IMR-90 (cell line): ENCODE results near the gene TFB1M. TPM values are rescaled to one million over a fixed set of nuclear protein-coding genes. Genes with fewer than 3 reads are reported as not detected.

ENCODE experiments used
- ATAC-seq: fragments of 200-7000 bp; cut with Tn5 transposase; 2 replicates; pipeline ENCODE4 v1.9.1; 2020; ENCODE audit warnings: low read depth, mild to moderate bottlenecking, moderate library complexity
- BruUV-seq: library from RNA; stranded (reverse); fragments of 400-500 nt; replicated peaks from 2 replicates; lab custom pipeline; 2021; lab: Mats Ljungman, UMichigan
- CTCF ChIA-PET: fragments of 300-600 bp; formaldehyde crosslinking; extraction: SDS; loops from one replicate; lab custom pipeline; 2021; ENCODE audit warnings: antibody characterized with exemption; lab: Yijun Ruan, JAX
- POLR2A ChIA-PET: fragments of 300-600 bp; sonication (Branson Sonifier 250); formaldehyde crosslinking; loops from one replicate; lab custom pipeline; 2022; ENCODE audit warnings: antibody characterized with exemption; ENCODE audit not compliant: unreplicated experiment; lab: Charles Lee
- DNase-seq: peaks from one replicate; pipeline ENCODE4 v3.0.0; 2013
- H2AFZ ChIP-seq: replicated peaks from 2 replicates; pipeline ENCODE3; 2013; ENCODE audit warnings: low read length, mild to moderate bottlenecking; ENCODE audit not compliant: poor library complexity
- H2AK5ac ChIP-seq: 2 replicates; pipeline ENCODE4 v1.6.1; 2013; ENCODE audit warnings: low read depth, low read length, inconsistent platforms
- H2AK9ac ChIP-seq: replicated peaks from 2 replicates; pipeline ENCODE3; 2013; ENCODE audit warnings: mild to moderate bottlenecking, low read depth, low read length, moderate library complexity; ENCODE audit not compliant: poor library complexity
- H2BK120ac ChIP-seq: 2 replicates; pipeline ENCODE4 v1.6.1; 2013; ENCODE audit warnings: low read depth, low read length, inconsistent platforms
- H2BK15ac ChIP-seq: 3 replicates; pipeline ENCODE4 v1.6.1; 2013; ENCODE audit warnings: low read depth, low read length, inconsistent platforms
- H2BK20ac ChIP-seq: 2 replicates; pipeline ENCODE4 v1.6.1; 2013; ENCODE audit warnings: low read depth, mild to moderate bottlenecking, inconsistent platforms, low read length, moderate library complexity
- H2BK5ac ChIP-seq: 2 replicates; pipeline ENCODE4 v1.6.1; 2013; ENCODE audit warnings: mild to moderate bottlenecking, low read depth, low read length, inconsistent platforms; ENCODE audit not compliant: poor library complexity, severe bottlenecking
- H3K14ac ChIP-seq: replicated peaks from 2 replicates; pipeline ENCODE4 v1.6.1; 2013; ENCODE audit warnings: low read depth, low read length, inconsistent platforms
- H3K18ac ChIP-seq: 2 replicates; pipeline ENCODE4 v1.6.1; 2013; ENCODE audit warnings: low read depth, low read length, control low read depth
- H3K23ac ChIP-seq: 2 replicates; pipeline ENCODE4 v1.6.1; 2013; ENCODE audit warnings: low read depth, low read length, inconsistent platforms
- H3K27ac ChIP-seq: 2 replicates; pipeline ENCODE4 v1.5.1; 2013; ENCODE audit warnings: mild to moderate bottlenecking, control low read depth, low read length; ENCODE audit not compliant: insufficient read depth
- H3K27me3 ChIP-seq: 2 replicates; pipeline ENCODE4 v1.6.1; 2013; ENCODE audit warnings: low read length; ENCODE audit not compliant: control insufficient read depth, insufficient read depth
- H3K36me3 ChIP-seq: 2 replicates; pipeline ENCODE4 v1.6.1; 2013; ENCODE audit warnings: low read length, mixed read lengths; ENCODE audit not compliant: control insufficient read depth, insufficient read depth
- H3K4ac ChIP-seq: 2 replicates; pipeline ENCODE4 v1.6.1; 2013; ENCODE audit warnings: low read depth, low read length, inconsistent platforms
- H3K4me1 ChIP-seq: 2 replicates; pipeline ENCODE4 v1.6.1; 2013; ENCODE audit warnings: low read length, mixed read lengths; ENCODE audit not compliant: control insufficient read depth, insufficient read depth
- H3K4me2 ChIP-seq: 2 replicates; pipeline ENCODE4 v1.6.1; 2013; ENCODE audit warnings: low read depth, mild to moderate bottlenecking, control low read depth, low read length, moderate library complexity
- H3K4me3 ChIP-seq: 2 replicates; pipeline ENCODE4 v1.5.1; 2013; ENCODE audit warnings: low read depth, mild to moderate bottlenecking, control low read depth, low read length, moderate library complexity; ENCODE audit not compliant: insufficient read depth
- H3K56ac ChIP-seq: 2 replicates; pipeline ENCODE4 v1.6.1; 2013; ENCODE audit warnings: low read length, inconsistent platforms; ENCODE audit not compliant: insufficient read depth; ENCODE audit errors: extremely low read depth
- H3K79me1 ChIP-seq, 2 experiments: 2 replicates each; pipeline ENCODE4 v1.6.1; 2013; ENCODE audit warnings: low read length in 2 of 2, inconsistent platforms in 1 of 2, low read depth in 1 of 2
- H3K9ac ChIP-seq: 2 replicates; pipeline ENCODE4 v1.6.1; 2013; ENCODE audit warnings: low read depth, low read length, control low read depth
- H3K9me1 ChIP-seq: 2 replicates; pipeline ENCODE4 v1.6.1; 2013; ENCODE audit warnings: low read length, inconsistent platforms; ENCODE audit not compliant: insufficient read depth
- H3K9me3 ChIP-seq: 2 replicates; pipeline ENCODE4 v1.6.1; 2013; ENCODE audit warnings: low read length; ENCODE audit not compliant: control insufficient read depth, insufficient read depth
- H4K20me1 ChIP-seq: 2 replicates; pipeline ENCODE4 v1.6.1; 2013; ENCODE audit warnings: low read length, inconsistent platforms; ENCODE audit not compliant: insufficient read depth
- H4K5ac ChIP-seq: 2 replicates; pipeline ENCODE4 v1.6.1; 2013; ENCODE audit warnings: mild to moderate bottlenecking, low read depth, low read length, control low read depth
- H4K8ac ChIP-seq, 2 experiments: 2 replicates each; pipeline ENCODE4 v1.6.1; 2013; ENCODE audit warnings: low read depth in 2 of 2, low read length in 2 of 2, control low read depth in 1 of 2, inconsistent platforms in 1 of 2
- H4K91ac ChIP-seq: 2 replicates; pipeline ENCODE4 v1.6.1; 2013; ENCODE audit warnings: low read depth, low read length, inconsistent platforms; ENCODE audit not compliant: insufficient read depth
- RCOR1 ChIP-seq: IDR thresholded peaks from 2 replicates; pipeline ENCODE4 v1.6.1; 2012; ENCODE audit warnings: mild to moderate bottlenecking, low read length, improper control_type of control experiment; ENCODE audit not compliant: insufficient replicate concordance
- WGBS, 2 experiments: methylation state at CpG; one replicate each; pipeline versions ENCODE4 v1.1.5 to v1.1.7; 2013; ENCODE audit warnings: missing lambda C conversion rate in 2 of 2; ENCODE audit not compliant: insufficient read length in 1 of 2; ENCODE audit errors: extremely low coverage in 2 of 2; 5-methylcytosine and 5-hydroxymethylcytosine counted together
- dilution Hi-C: fragments of 300-500 bp; cut with HindIII; formaldehyde crosslinking; loops from one replicate; pipeline ENCODE4 v1.14.3; 2018; ENCODE audit warnings: low sequenced_read_pairs; ENCODE audit not compliant: unreplicated experiment
- in situ Hi-C: fragments of 300-500 bp; cut with MboI; formaldehyde crosslinking; loops from 3 replicates; pipeline ENCODE4 v1.14.3; 2019; ENCODE audit warnings: low sequenced_read_pairs, inconsistent platforms, mixed read lengths
- intact Hi-C: fragments of 100-400 bp; cut with micrococcal nuclease; formaldehyde crosslinking; loops from 2 replicates; pipeline ENCODE4 v1.10.0; 2022
- polyA plus RNA-seq, 3 experiments: library from polyadenylated mRNA; depleted of rRNA; stranded (reverse); fragments of >200 nt; gene quantifications; 2 replicates each; pipeline ENCODE4 v1.2.3, GENCODE V29; 2012; ENCODE audit warnings: low replicate concordance in 1 of 3
- total RNA-seq: library from RNA; depleted of rRNA; stranded (reverse); fragments of >200 nt; gene quantifications from 2 replicates; pipeline ENCODE4 v1.2.3, GENCODE V29; 2012

The TFB1M gene
- total and polyA plus RNA-seq, 2 of the 4 experiments (the other 2 are of a cell fraction) = 18.1 to 22.4 TPM

DNA sequence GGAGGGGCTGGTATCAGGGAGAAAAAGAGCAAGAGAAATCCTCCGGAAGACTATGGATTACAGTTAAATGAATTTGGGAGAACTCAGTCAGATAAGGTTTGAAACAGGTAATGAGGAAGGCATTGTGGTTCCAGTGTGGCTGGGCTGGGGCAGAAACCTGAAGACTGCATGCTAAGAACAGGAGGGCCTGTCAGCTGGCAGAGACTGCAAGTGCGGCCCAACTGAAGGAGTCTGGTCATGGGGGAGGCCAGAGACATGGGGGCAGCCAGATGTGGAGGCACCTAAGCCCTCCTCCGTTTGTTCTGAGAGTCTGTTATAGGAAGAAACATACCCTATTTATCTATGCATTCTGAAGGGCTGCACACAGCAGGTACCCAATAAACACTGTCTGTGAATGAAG lies 16.6 kb downstream of the TFB1M start:
- H3K18ac ChIP-seq = no peak overlapping the region
- H3K4me3 ChIP-seq = no peak overlapping the region
- H2BK20ac ChIP-seq = no peak overlapping the region
- no peak overlapping the region for H4K8ac ChIP-seq
- no peak overlapping the region for H4K91ac ChIP-seq
- H3K79me1 ChIP-seq = peaks cover 13 to 24% of the 10 kb centered on the region in 2 experiments; a peak in 3 of 4 replicates
- peaks cover 3% of the 10 kb centered on the region; the same call in 1 of the 2 replicates for H3K9me1 ChIP-seq
- no CpG with 5 or more reads among the region's 3 CpGs for WGBS, 2 experiments
- H4K5ac ChIP-seq = no peak overlapping the region
- ATAC-seq (no peak), DNase-seq (no peak)
- no peak overlapping the region for H2AK9ac ChIP-seq
- H3K14ac ChIP-seq = no peak overlapping the region
- dilution Hi-C loops = no loop called here
- no peak overlapping the region for H2BK15ac ChIP-seq
- in situ Hi-C loops = no loop called here
- H3K23ac ChIP-seq = no peak overlapping the region
- no peak overlapping the region for H3K4me2 ChIP-seq
- peaks cover 16% of the 10 kb centered on the region for H3K36me3 ChIP-seq
- H4K20me1 ChIP-seq = no peaks in the 10 kb centered on the region
- no peak overlapping the region for H3K4ac ChIP-seq
- no peaks in the 10 kb centered on the region for H3K9me3 ChIP-seq
- no peak overlapping the region for H2AFZ ChIP-seq
- intact Hi-C loops = no loop called here
- H3K27me3 ChIP-seq = no peaks in the 10 kb centered on the region
- no peak overlapping the region for H2AK5ac ChIP-seq
- H3K4me1 ChIP-seq = 0 out of 2 replicates have a peak, but pooled peaks cover 2% of the 10 kb centered on the region
- no peak overlapping the region for H3K56ac ChIP-seq
- H3K27ac ChIP-seq = no peak overlapping the region
- ChIA-PET POLR2A (interaction anchor here (0.6 kb wide), 1 partner anchor 17 kb away, joined by 3 read pairs; no protein-coding TSS in a partner anchor), CTCF (no interaction called here)
- H2BK120ac ChIP-seq = no peak overlapping the region
- H2BK5ac ChIP-seq = no peak overlapping the region
- no peak for TF ChIP-seq RCOR1
- no peak overlapping the region for H3K9ac ChIP-seq
- no TSS peak for BruUV-seq
